GM18907 (cell line): ENCODE results near the gene ERAP2.
"Not testable (repeated sequence)": the region's sequence is repeated elsewhere in the genome, so short reads cannot be mapped to it uniquely, and the experiment has no call there.

ENCODE experiments used
- ATAC-seq: cut with Tn5 transposase; IDR thresholded peaks from one replicate; pipeline ENCODE4 v1.9.1; 2021; ENCODE audit warnings: mild to moderate bottlenecking, moderate library complexity; ENCODE audit not compliant: unreplicated experiment

The ERAP2 gene

DNA sequence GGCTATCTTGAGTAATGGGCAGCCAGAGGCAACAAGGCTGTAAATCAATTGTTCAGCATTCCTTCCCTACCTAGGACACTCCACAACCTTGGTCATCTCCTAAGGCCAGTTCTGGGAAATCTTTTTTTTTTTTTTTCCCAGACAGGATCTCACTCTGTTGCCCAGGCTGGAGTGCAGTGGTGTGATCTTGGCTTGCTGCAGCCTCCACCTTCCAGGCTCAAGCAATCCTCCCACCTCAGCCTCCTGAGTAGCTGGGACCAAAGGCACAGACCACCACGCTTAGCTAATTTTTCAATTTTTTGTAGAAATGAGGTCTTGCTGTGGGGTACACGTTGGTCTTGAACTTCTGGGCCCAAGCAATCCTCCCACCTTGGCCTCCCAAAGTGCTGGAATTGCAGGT lies 54.7 kb downstream of the ERAP2 start:
- not testable (repeated sequence) for ATAC-seq

GRCh38 chr5:96931605-96932004 lies 55.3 kb downstream of the ERAP2 start:
- no peak for ATAC-seq

- no peak for ATAC-seq
Observed at GRCh38 chr5:96932026-96932425, 55.7 kb downstream of the ERAP2 start.

GRCh38 chr5:96933764-96934707 lies 57.7 kb downstream of the ERAP2 start:
- ATAC-seq, result peak; percentile 0

DNA sequence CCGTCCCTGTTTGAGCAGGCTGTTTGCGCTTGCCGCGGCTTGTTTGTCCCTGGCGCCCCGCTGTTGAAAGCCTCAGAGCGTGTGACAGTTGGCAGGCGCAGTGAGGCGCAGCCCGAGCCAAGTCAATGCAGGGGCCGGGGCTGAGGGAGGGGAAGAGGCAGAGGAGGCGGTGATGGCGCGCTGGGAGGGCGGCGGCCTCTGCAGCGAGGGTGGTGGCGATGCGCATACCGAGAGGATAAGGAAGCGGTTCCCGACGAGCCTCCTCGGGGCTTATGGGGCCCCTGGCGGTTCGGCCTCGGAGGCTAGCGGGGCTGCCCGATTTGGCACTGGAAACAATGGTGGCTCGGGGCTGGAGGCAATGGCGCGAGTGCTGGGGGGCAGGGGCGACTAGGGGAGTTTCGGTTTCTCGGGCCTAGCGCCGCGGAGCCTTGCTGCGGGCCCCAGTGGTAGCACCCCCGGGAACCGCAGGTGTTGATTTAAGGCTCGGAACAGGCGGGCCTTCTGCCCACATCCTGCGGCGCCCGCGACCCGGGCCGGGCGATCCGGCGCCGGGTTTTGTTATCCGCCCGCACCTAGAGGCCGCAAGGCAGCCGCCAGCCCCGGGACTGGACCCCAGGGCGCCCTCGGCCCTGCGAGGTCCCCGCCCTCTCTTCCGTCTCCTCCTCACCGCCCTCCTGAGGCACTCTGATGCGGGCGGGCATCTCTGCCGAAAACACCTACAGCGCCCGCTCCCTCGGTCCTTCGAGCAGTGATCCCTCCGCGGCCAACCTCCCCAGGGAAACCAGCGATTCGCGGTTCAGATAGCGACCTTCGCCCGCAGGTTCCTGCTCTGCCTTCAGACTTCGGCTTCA lies 58.6 kb downstream of the ERAP2 start:
- peak; percentile 71 for ATAC-seq

DNA sequence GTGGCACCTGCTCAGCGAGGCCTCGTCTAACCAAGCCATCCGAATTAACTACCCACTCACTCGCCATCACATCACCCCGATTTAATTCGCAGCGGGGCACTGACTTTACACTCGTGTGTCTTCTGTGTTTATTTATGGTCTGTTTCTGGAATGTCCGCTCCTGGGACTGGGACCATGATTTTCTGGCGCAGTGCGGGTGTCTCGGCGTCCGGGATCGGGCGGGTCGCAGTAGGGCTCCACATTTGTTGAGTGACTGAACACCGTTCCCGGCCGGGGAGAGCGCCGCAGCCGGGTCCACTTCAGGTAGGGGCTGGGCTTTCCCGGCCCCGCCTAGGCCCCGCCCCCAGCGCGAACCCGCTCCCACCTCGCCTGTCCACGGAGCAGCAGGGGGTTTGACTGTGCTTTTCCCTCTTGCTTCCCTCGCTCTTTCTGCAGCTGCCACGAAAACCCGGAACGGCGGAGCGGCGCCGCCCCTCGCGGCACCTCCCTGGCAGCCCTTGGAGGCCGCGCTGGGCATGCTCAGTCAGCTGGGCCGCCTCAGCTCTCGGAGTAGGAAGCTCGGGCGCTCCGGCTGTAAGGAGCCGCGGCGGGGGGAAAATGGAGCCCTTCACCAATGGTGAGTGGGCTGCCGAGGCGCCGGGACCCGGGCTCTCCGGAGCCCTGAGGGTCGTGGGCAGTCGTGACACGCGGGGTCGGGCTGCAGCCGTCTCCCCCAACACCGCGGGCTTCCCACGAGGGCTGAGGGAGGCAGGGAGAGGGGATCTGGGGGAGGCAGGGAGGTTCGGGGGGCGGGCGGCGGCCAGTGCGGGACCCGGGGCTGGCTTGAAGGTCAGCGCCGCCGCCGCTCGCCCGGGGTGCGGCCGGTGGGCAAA lies 59.5 kb downstream of the ERAP2 start, which contains the start of gene LNPEP:
TSS of gene LNPEP (plus strand) at position 522 of the 872 bp plus-strand sequence. CDS start at position 598, 76 bp downstream.
- ATAC-seq, result peak; percentile 55

DNA sequence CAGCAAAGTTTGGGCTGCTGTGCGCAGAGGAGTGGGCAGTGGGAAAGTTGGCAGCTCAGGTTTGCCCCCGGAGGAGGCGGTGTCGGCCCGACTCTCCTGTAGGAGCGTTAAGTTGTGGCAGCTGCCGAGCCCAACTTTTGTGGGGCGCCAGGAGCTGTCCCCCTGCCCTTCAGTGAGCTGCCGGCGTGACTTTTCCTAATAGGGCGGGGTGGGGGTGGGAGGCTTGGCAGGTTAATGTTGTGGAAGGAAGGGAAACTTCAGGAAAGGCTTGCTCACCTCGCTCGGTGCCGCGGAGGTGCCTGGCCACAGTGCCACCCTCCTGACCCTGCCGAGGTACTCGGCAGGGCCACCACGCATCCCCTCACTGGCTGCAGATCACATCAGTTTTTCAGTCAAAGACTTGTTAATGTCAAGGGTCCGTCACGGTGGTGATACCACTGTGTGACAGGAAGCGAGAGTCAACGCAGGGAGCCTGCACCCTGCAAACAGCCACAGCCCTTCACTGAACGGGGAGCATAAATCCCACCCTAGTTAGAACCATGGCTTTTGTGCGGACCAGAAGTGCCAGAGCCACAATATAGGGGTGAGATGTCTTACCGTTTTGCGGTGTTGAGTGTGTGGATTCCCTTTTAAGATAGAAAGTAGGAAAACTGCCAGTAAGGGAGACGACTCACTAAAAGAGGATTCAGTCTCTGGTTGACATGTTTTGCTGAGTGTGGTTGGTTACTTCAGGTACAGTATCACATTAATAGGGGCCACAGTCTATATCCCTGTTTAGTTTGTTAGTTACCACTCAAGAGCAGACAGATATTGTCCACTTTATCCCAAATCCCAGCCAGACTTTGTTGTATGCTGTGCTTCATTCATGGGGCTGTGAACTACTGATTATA lies 60.4 kb downstream of the ERAP2 start:
- ATAC-seq, result peak; percentile 30

- no peak for ATAC-seq
Observed at GRCh38 chr5:96940586-96940985, 64.3 kb downstream of the ERAP2 start.

- ATAC-seq, result no peak
Observed at GRCh38 chr5:96941140-96941539, 64.8 kb downstream of the ERAP2 start.

GRCh38 chr5:96942078-96942477 lies 65.8 kb downstream of the ERAP2 start:
- ATAC-seq, result no peak

- ATAC-seq, result no peak
Observed at GRCh38 chr5:96942911-96943310, 66.6 kb downstream of the ERAP2 start.

- ATAC-seq, result no peak
Observed at GRCh38 chr5:96943799-96944198, 67.5 kb downstream of the ERAP2 start.

DNA sequence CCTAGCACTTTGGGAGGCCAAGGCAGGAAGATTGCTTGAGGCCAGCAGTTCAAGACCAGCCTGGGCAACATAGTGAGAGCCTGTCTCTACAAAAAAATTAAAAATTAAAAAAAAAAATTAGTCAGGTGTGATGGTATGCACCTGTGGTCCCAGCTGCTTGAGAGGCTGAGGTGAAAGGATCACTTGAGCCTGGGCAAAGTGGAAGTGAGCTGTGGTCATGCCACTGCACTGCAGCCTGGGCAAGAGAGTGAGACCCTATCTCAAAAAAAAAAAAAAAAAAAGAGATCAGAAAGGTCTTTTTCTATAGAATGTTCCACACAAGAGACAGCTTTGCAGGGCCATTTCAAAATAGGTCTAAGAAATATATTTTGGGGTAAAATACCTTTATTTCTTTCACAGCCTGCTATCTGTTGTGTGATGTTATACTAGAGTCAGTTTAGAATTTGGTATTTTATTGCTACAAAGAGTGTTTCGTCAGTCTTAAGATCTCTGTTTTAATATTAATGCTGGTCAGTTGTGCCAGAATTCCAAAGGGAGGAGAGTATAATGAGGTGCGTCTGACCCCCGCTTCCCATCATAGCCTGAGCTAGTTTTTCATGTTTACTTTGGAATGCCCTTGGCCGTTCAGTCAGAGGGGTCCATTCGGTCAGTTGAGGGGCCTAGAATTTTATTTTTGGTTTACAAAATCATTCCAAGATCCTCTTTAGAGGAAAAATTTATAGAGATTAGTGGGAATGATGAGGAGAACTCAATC lies 69.0 kb downstream of the ERAP2 start:
- ATAC-seq, result no peak

- ATAC-seq, result no peak
Observed at GRCh38 chr5:96946381-96946780, 70.1 kb downstream of the ERAP2 start.

GRCh38 chr5:96952118-96952750 lies 75.9 kb downstream of the ERAP2 start:
- ATAC-seq, result no peak

GRCh38 chr5:96952974-96953730 lies 76.9 kb downstream of the ERAP2 start:
- no peak for ATAC-seq

GRCh38 chr5:96957254-96958049 lies 81.2 kb downstream of the ERAP2 start:
- ATAC-seq, result peak; percentile 42
